Neural progenitor cell (in vitro differentiated cells): ENCODE results near the gene MRPL45. TPM values are rescaled to one million over a fixed set of nuclear protein-coding genes. Genes with fewer than 3 reads are reported as not detected.

Experiments used
- DNase-seq: peaks from one replicate; pipeline ENCODE4 v3.0.0-alpha.2; 2016; ENCODE audit warnings: low spot score
- H2AFZ ChIP-seq: fragments of 200-600 bp; sonication (generic); replicated peaks from 2 replicates; pipeline ENCODE4 v1.6.1; 2016; ENCODE audit warnings: antibody characterized with exemption
- H3F3A ChIP-seq: fragments of 200-600 bp; sonication (generic); 2 replicates; pipeline ENCODE4 v1.6.1; 2016; ENCODE audit warnings: antibody characterized with exemption, low read depth
- H3K27ac ChIP-seq: fragments of 200-600 bp; sonication (generic); 2 replicates; pipeline ENCODE4 v1.5.1; 2016; ENCODE audit warnings: mild to moderate bottlenecking
- H3K27me3 ChIP-seq: fragments of 200-600 bp; sonication (generic); 2 replicates; pipeline ENCODE4 v1.6.1; 2016; ENCODE audit warnings: mild to moderate bottlenecking, moderate library complexity
- H3K36me3 ChIP-seq: fragments of 200-600 bp; sonication (generic); 2 replicates; pipeline ENCODE4 v1.5.1; 2016
- H3K4me1 ChIP-seq: fragments of 200-600 bp; sonication (generic); 2 replicates; pipeline ENCODE4 v1.6.1; 2016; ENCODE audit warnings: mixed run types
- H3K4me2 ChIP-seq: fragments of 200-600 bp; sonication (generic); 2 replicates; pipeline ENCODE4 v1.6.1; 2016
- H3K4me3 ChIP-seq: fragments of 200-600 bp; sonication (generic); 2 replicates; pipeline ENCODE4 v1.5.1; 2016
- H3K79me2 ChIP-seq: fragments of 200-600 bp; sonication (generic); 2 replicates; pipeline ENCODE4 v1.6.1; 2016; ENCODE audit warnings: low read depth
- H3K9ac ChIP-seq: fragments of 200-600 bp; sonication (generic); 2 replicates; pipeline ENCODE4 v1.6.1; 2016
- H3K9me3 ChIP-seq: fragments of 200-600 bp; sonication (generic); 2 replicates; pipeline ENCODE4 v1.5.1; 2016; ENCODE audit warnings: low read depth
- H4K20me1 ChIP-seq: fragments of 200-600 bp; sonication (generic); 2 replicates; pipeline ENCODE4 v1.6.1; 2016; ENCODE audit warnings: low read depth
- H3K27ac Mint-ChIP-seq: 3 replicates; pipeline ENCODE4 v1.8.0; 2021; ENCODE audit warnings: mixed read lengths
- H3K27me3 Mint-ChIP-seq: 2 replicates; pipeline ENCODE4 v1.8.0; 2022; ENCODE audit warnings: low read depth, mild to moderate bottlenecking, inconsistent platforms, moderate library complexity, mixed read lengths; ENCODE audit not compliant: insufficient read depth
- H3K36me3 Mint-ChIP-seq: 3 replicates; pipeline ENCODE4 v1.8.0; 2021; ENCODE audit warnings: mixed read lengths
- H3K4me1 Mint-ChIP-seq: 3 replicates; pipeline ENCODE4 v1.8.0; 2021; ENCODE audit warnings: mixed read lengths
- H3K4me3 Mint-ChIP-seq: 3 replicates; pipeline ENCODE4 v1.8.0; 2021; ENCODE audit warnings: mild to moderate bottlenecking, moderate library complexity, mixed read lengths
- H3K9me3 Mint-ChIP-seq: 3 replicates; pipeline ENCODE4 v1.8.0; 2020; ENCODE audit warnings: mixed read lengths
- CTCF ChIP-seq: fragments of 200-600 bp; sonication (generic); IDR thresholded peaks from 2 replicates; pipeline ENCODE4 v1.5.1; 2017; ENCODE audit warnings: antibody characterized with exemption, mild to moderate bottlenecking
- EZH2 ChIP-seq: fragments of 200-600 bp; sonication (generic); IDR thresholded peaks from 2 replicates; pipeline ENCODE4 v1.6.1; 2017; ENCODE audit warnings: antibody characterized with exemption, mild to moderate bottlenecking, moderate library complexity
- EZH2phosphoT487 ChIP-seq: fragments of 200-600 bp; sonication (generic); IDR thresholded peaks from 2 replicates; pipeline ENCODE4 v1.6.1; 2017; ENCODE audit warnings: antibody characterized with exemption
- total RNA-seq: library from RNA; depleted of rRNA; stranded (reverse); fragments of >200 nt; gene quantifications from 2 replicates; pipeline ENCODE4 v1.2.3, GENCODE V29; 2015; ENCODE audit warnings: low replicate concordance

Gene MRPL45
- total RNA-seq, 1 donor from 2014 or later = 68.3 TPM

GRCh38 chr17:38369124-38369886 is 72.3 kb downstream of the MRPL45 start:
- Mint-ChIP-seq H3K27ac (no peak overlapping the region), H3K27me3 (peaks cover 2% of the 10 kb centered on the region), H3K36me3 (peaks cover 25% of the 10 kb centered on the region), H3K4me3 (no peak overlapping the region), H3K9me3 (no peaks in the 10 kb centered on the region), H3K4me1 (no peaks in the 10 kb centered on the region)
- Histone ChIP-seq H4K20me1 (peaks cover 2% of the 10 kb centered on the region), H3K9me3 (no peaks in the 10 kb centered on the region), H3K27me3 (no peaks in the 10 kb centered on the region), H3K27ac (no peak overlapping the region), H3K4me1 (no peaks in the 10 kb centered on the region), H3K4me3 (no peak overlapping the region), H3K9ac (no peak overlapping the region), H3K36me3 (peaks cover 5% of the 10 kb centered on the region), H3K79me2 (no peaks in the 10 kb centered on the region), H2AFZ (no peak overlapping the region), H3F3A (no peaks in the 10 kb centered on the region), H3K4me2 (no peak overlapping the region)
- DNase-seq = no peak
- no peak for TF ChIP-seq CTCF
- TF ChIP-seq EZH2 = no peak
- TF ChIP-seq EZH2phosphoT487 = no peak

Other genes with a start within 250 kb of the MRPL45 start
- not detected in 2 replicates for gene TBC1D3C, start 228.5 kb upstream of the MRPL45 start, total RNA-seq
- not detected in 2 replicates for gene TBC1D3E, start 169.2 kb upstream of the MRPL45 start, total RNA-seq
- gene TBC1D3, start 104.6 kb upstream of the MRPL45 start, total RNA-seq = not detected in 2 replicates
- 0.22 TPM in 1 of 2 replicates, not detected in the other for gene GPR179, start 46.8 kb downstream of the MRPL45 start, total RNA-seq
- gene SOCS7, start 54.7 kb downstream of the MRPL45 start, total RNA-seq = 17.8 and 27.0 TPM in 2 replicates
- gene ARHGAP23, start 131.3 kb downstream of the MRPL45 start, total RNA-seq = 6.1 and 14.2 TPM in 2 replicates